Astrocyte of the spinal cord (primary cell): ENCODE data around the gene DOCK2.
"Not testable (repeated sequence)": the region's sequence is repeated elsewhere in the genome, so short reads cannot be mapped to it uniquely, and the experiment has no call there.

Experiments used
- DNase-seq: peaks from one replicate; pipeline ENCODE4 v3.0.0; 2011; ENCODE audit warnings: low read depth, low spot score
- H3K4me3 ChIP-seq: 2 replicates; pipeline ENCODE4 v1.5.1; 2011; ENCODE audit warnings: low read depth, mild to moderate bottlenecking, low read length, moderate library complexity
- CTCF ChIP-seq: IDR thresholded peaks from 2 replicates; pipeline ENCODE4 v1.5.1; 2012; ENCODE audit warnings: low read depth, mild to moderate bottlenecking, low read length, inconsistent platforms
- in situ Hi-C: cut with HindIII; loops from 2 replicates; pipeline ENCODE4 v1.10.0; 2017; ENCODE audit warnings: low sequenced_read_pairs

The DOCK2 gene

DNA sequence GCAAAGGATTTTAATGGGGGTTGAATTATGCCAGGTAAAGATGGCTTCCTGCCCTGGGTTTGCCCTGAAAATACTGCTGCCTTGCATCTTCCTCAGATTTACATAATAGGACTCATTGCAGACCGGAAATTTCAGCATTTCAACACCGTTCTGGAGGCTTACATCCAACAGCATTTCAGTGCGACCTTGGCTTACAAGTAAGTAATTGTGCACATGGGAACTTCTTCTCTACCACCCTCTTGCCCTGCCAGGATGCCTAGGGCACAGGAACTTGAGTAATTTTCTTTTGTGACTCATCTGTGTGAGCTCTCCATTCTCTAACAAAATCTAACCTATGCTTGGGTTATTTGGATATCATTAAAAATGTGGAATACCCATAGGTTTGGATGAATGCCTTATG, 80.2 kb downstream of the DOCK2 start:
- TF ChIP-seq CTCF, result no peak
- DNase-seq, result no peak
- in situ Hi-C loops, result no loop called here
- H3K4me3 ChIP-seq, result no peak overlapping the region

DNA sequence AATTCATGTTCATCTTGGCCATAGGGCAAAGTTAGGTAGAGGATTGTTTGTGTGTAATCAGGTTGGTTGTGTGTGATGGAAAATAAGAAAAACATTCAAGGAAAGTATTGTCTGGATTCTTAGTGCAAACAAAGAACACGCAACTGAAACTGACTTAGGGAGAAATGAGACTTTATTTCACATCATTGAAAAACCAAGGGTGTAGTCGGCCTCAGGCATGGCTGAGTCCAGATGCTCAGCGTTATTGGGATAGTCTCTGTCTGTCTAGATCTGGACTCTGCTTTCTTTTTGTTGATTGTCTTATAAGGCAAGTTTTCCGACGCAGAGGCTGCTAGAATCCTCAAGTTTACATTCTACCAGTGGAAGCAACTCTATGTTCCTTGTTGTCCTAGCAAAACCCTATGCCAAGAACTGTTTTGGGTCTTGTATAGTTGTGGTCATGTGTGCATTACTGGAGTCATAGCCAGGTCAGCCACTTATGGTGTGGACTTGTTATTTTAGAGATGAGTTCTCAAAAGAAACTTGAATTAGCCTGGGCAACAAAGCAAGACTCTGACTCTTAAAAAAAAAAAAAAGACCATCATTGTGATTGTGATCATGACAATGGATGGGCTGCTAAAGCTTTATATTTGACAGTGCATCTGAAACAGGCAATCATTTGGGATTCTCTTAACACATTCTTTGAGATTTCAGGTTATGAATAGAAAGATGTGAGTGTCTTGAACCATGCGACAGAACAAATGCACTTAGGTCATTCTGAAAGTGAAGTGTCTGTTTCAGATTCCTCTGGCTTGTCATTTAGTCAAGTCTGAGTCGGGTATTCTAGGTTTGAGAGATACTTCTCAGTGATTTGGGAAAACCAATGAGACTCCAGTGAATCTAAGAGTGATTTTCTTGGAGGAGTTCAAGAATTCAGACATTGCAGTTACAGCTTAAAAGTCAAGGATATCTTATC, 82.6 kb downstream of the DOCK2 start:
- DNase-seq, result no peak
- no peak for TF ChIP-seq CTCF
- H3K4me3 ChIP-seq, result no peak overlapping the region
- in situ Hi-C loops, result no loop called here

- no peak overlapping the region for H3K4me3 ChIP-seq
- in situ Hi-C loops, result no loop called here
- no peak for TF ChIP-seq CTCF
- DNase-seq, result no peak
Measured at GRCh38 chr5:169721771-169722170, 84.7 kb downstream of the DOCK2 start.

DNA sequence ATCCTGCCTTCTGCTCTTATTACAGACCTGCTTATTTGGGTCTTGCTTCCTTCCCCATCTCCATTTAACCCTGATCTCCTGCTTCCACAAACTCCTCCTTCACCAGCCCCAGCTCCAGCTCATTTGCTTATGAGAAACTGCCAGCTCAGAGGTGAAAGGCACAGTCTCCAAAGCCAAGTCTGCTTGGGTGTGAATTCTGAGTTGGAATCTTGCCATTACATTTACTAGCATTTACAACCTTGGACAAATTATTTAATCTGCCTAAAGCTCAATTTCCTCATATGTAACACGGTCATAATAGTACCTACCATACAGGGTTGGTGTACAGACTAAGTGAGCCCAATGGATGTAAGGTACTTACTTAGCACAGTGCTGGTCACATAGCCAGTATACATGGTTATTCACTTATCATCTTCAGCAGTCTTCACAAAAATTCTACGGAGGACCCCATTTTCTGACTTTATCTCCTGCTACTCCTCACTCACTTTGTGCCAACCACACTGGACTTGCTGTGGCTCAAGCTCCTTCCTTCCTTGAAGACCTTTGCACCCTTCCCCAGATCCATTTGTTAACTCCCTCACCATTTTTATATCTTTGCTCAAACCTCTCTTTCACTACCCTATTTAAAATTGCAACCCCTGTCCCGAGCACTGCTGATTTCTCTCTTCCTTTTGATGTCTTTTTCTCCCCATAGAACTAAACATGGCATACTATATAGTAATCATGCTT, 86.2 kb downstream of the DOCK2 start:
- DNase-seq, result no peak
- TF ChIP-seq CTCF, result no peak
- in situ Hi-C loops, result no loop called here
- no peak overlapping the region for H3K4me3 ChIP-seq

DNA sequence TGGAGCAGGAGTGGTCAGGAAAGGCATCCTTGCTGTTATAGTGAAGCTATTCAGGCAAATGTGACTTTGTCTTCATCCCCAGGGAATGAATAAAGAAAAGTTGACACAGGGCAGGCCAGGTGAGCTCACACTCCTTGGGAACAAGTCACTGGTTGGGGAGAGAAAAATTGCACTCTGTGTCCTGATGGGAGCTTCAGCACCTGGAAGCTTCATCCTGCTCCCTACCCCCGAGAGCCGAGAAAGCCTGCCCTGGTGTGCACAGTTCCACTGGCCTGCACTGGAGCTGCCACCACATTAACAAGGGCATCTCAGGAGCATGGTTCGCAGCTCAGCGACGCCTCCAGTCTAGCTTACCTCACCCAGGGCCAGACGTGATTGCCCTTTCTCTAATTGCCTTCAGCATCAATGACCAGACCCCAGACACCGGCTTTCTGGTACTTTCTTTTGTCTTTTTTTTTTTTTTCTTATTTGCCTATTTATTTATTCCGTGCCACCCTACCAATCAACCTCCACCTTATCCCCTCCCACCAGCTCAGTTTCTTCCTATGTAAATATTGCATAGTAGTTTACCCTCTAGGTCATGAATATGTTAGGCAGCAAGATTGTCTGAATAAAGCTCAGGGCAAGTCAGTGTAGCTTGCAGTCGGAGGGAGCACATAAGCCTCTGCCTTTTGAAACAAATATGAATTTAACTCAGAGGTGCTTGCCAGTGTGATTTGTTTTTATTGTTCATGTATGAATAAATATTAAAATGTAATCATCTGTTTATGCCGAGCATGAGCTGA, 87.4 kb downstream of the DOCK2 start:
- no peak overlapping the region for H3K4me3 ChIP-seq
- DNase-seq, result no peak
- in situ Hi-C loops, result no loop called here
- no peak for TF ChIP-seq CTCF

- DNase-seq, H3K4me3 ChIP-seq, in situ Hi-C loops: not testable (repeated sequence)
Measured at GRCh38 chr5:169725665-169726064, 88.6 kb downstream of the DOCK2 start.
